Activated CD8-positive, alpha-beta memory T cell treated with anti-CD3 and anti-CD28 coated beads, Interleukin-2, amount 50 U/mL, for 4 hours (primary cell): ENCODE data around the gene MYO1A.

Experiments
- DNase-seq: peaks from one replicate; pipeline ENCODE4 v3.0.0-alpha.2; 2020

The MYO1A gene

GRCh38 chr12:57049890-57050289, at the start of gene MYO1A:
Gene MYO1A (minus strand): TSS chr12:57050129. CDS start chr12:57048323, 1,806 bp downstream.
- DNase-seq = no peak

GRCh38 chr12:57099047-57099714, 49.3 kb upstream of the MYO1A start:
- no peak for DNase-seq

- no peak for DNase-seq
Observed at GRCh38 chr12:57098546-57098945, 48.6 kb upstream of the MYO1A start.

- no peak for DNase-seq
Observed at GRCh38 chr12:57097554-57097835, 47.6 kb upstream of the MYO1A start.

GRCh38 chr12:57096748-57097553, 47.0 kb upstream of the MYO1A start:
- no peak for DNase-seq

GRCh38 chr12:57096099-57096572, 46.2 kb upstream of the MYO1A start:
- DNase-seq = no peak

- DNase-seq = no peak
Observed at GRCh38 chr12:57095440-57095839, 45.5 kb upstream of the MYO1A start.

GRCh38 chr12:57094208-57095160, 44.6 kb upstream of the MYO1A start:
- no peak for DNase-seq

- peak; percentile 84 for DNase-seq
Observed at GRCh38 chr12:57093415-57094207, 43.7 kb upstream of the MYO1A start.

GRCh38 chr12:57092876-57093414, 43.0 kb upstream of the MYO1A start:
- no peak for DNase-seq

- no peak for DNase-seq
Observed at GRCh38 chr12:57092529-57092862, 42.6 kb upstream of the MYO1A start.

GRCh38 chr12:57091638-57092528, 42.0 kb upstream of the MYO1A start:
- DNase-seq = no peak

GRCh38 chr12:57090924-57091637, 41.2 kb upstream of the MYO1A start:
- no peak for DNase-seq

- no peak for DNase-seq
Observed at GRCh38 chr12:57090490-57090889, 40.6 kb upstream of the MYO1A start.

- DNase-seq = peak; percentile 67
Observed at GRCh38 chr12:57089271-57090245, 39.6 kb upstream of the MYO1A start.

- peak; percentile 92 for DNase-seq
Observed at GRCh38 chr12:57088354-57089270, 38.7 kb upstream of the MYO1A start, which contains the start of gene NAB2. Gene NAB2 (plus strand): TSS chr12:57089114. CDS start chr12:57089272, 158 bp downstream.

- peak; percentile 89 for DNase-seq
Observed at GRCh38 chr12:57087691-57088353, 37.9 kb upstream of the MYO1A start.
